SK-N-SH treated with all-trans-retinoic acid at 6 μM for 48 hours (cell line): ENCODE data around the gene PLXND1.

Experiments used
- CREB5 ChIP-seq: fragments of 250-450 bp; sonication (Bioruptor Pico); IDR thresholded peaks from 2 replicates; pipeline ENCODE4 v1.5.1; 2020; ENCODE audit warnings: low read depth, mild to moderate bottlenecking, moderate library complexity
- ESRRG ChIP-seq: fragments of 250-450 bp; sonication (Bioruptor Pico); IDR thresholded peaks from 2 replicates; pipeline ENCODE4 v1.6.1; 2021; ENCODE audit warnings: mild to moderate bottlenecking
- PATZ1 ChIP-seq: fragments of 250-450 bp; sonication (Bioruptor Pico); IDR thresholded peaks from 2 replicates; pipeline ENCODE4 v1.8.0; 2020; ENCODE audit warnings: mild to moderate bottlenecking, moderate library complexity, borderline replicate concordance
- PPARA ChIP-seq: fragments of 250-450 bp; sonication (Bioruptor Pico); IDR thresholded peaks from 2 replicates; pipeline ENCODE4 v1.5.0; 2020; ENCODE audit warnings: mild to moderate bottlenecking, borderline replicate concordance
- RARB ChIP-seq: fragments of 250-450 bp; sonication (Bioruptor Pico); IDR thresholded peaks from 2 replicates; pipeline ENCODE4 v1.8.0; 2021; ENCODE audit warnings: mild to moderate bottlenecking, moderate library complexity
- TCF4 ChIP-seq: fragments of 250-450 bp; sonication (Bioruptor Pico); IDR thresholded peaks from 2 replicates; pipeline ENCODE4 v1.8.0; 2021; ENCODE audit warnings: mild to moderate bottlenecking, moderate library complexity, borderline replicate concordance
- TSHZ2 ChIP-seq: fragments of 250-450 bp; sonication (Bioruptor Pico); IDR thresholded peaks from 2 replicates; pipeline ENCODE4 v1.5.0; 2020; ENCODE audit warnings: mild to moderate bottlenecking, moderate library complexity
- ZNF70 ChIP-seq: fragments of 450-650 bp; formaldehyde crosslinking; IDR thresholded peaks from 2 replicates; pipeline ENCODE4 v1.5.0; 2020; ENCODE audit warnings: mild to moderate bottlenecking, moderate library complexity

GRCh38 chr3:129512595-129512994 lies 93.9 kb downstream of the PLXND1 start:
- no peak for TF ChIP-seq RARB (CRISPR knock-in tag)
- no peak for TF ChIP-seq ESRRG (CRISPR knock-in tag)
- TF ChIP-seq PATZ1: no peak
- TF ChIP-seq CREB5 (CRISPR knock-in tag): no peak
- no peak for TF ChIP-seq TSHZ2 (CRISPR knock-in tag)
- TF ChIP-seq ZNF70 (CRISPR knock-in tag): no peak
- TF ChIP-seq TCF4 (CRISPR knock-in tag): no peak
- no peak for TF ChIP-seq PPARA (CRISPR knock-in tag)
